ENCODE data around the gene MEGF6.
A peak's percentile ranks its signal among the peaks of the same experiment; 100 is the strongest.

The MEGF6 gene

GRCh38 chr1:3453891-3454810, 157.2 kb downstream of the MEGF6 start, which contains the start of gene ARHGEF16:
Gene ARHGEF16 (plus strand): TSS chr1:3454665. CDS start chr1:3463085, 8,420 bp downstream.
- no peak for DNase-seq

- DNase-seq, result peak; percentile 88
Measured at GRCh38 chr1:3453203-3453761, 158.0 kb downstream of the MEGF6 start.

GRCh38 chr1:3452866-3453175, 158.5 kb downstream of the MEGF6 start:
- no peak for DNase-seq

- no peak for DNase-seq
Measured at GRCh38 chr1:3451994-3452865, 159.1 kb downstream of the MEGF6 start.

GRCh38 chr1:3450983-3451382, 160.3 kb downstream of the MEGF6 start:
- DNase-seq, result no peak

GRCh38 chr1:3450202-3450863, 161.0 kb downstream of the MEGF6 start:
- DNase-seq, result no peak

GRCh38 chr1:3444736-3445135, 166.6 kb downstream of the MEGF6 start:
- no peak for DNase-seq

- DNase-seq, result no peak
Measured at GRCh38 chr1:3444298-3444697, 167.0 kb downstream of the MEGF6 start.

- no peak for DNase-seq
Measured at GRCh38 chr1:3443807-3444206, 167.5 kb downstream of the MEGF6 start.

- no peak for DNase-seq
Measured at GRCh38 chr1:3442901-3443300, 168.4 kb downstream of the MEGF6 start.

- no peak for DNase-seq
Measured at GRCh38 chr1:3442331-3442730, 169.0 kb downstream of the MEGF6 start.

- DNase-seq, result no peak
Measured at GRCh38 chr1:3441880-3442279, 169.4 kb downstream of the MEGF6 start.

GRCh38 chr1:3441410-3441847, 169.9 kb downstream of the MEGF6 start:
- no peak for DNase-seq

- no peak for DNase-seq
Measured at GRCh38 chr1:3440711-3441409, 170.4 kb downstream of the MEGF6 start.

- DNase-seq, result no peak
Measured at GRCh38 chr1:3440300-3440681, 171.0 kb downstream of the MEGF6 start.

Data from right forelimb (tissue), 1 donor.